Measurements from ENCODE around the gene RAB11A. TPM values are rescaled to one million over a fixed set of nuclear protein-coding genes. Genes with fewer than 3 reads are reported as not detected.
"Not testable (repeated sequence)": the region's sequence is repeated elsewhere in the genome, so short reads cannot be mapped to it uniquely, and the experiment has no call there.

The RAB11A gene
- polyA plus RNA-seq, 1 of the 3 experiments (the other 2 are of a cell fraction) = 352 TPM

- Histone ChIP-seq H3K9ac (no peak overlapping the region), H3K4me3 (ENCODE audit: low read depth in 2 of 2, low read length in 1 of 2) (no peak overlapping the region), H3K4me2 (no peak overlapping the region), H3K9me3 (no peaks in the 10 kb centered on the region), H3K79me2 (ENCODE audit: insufficient read depth) (peaks cover 29% of the 10 kb centered on the region), H3K27ac (ENCODE audit: low read depth in 2 of 2, low read length in 1 of 2) (no peak overlapping the region), H4K20me1 (ENCODE audit: insufficient read depth) (peaks cover 12% of the 10 kb centered on the region), H2AFZ (ENCODE audit: low read depth) (no peak overlapping the region), H3K27me3 (ENCODE audit: insufficient read depth) (no peaks in the 10 kb centered on the region), H3K36me3 (replicated peaks in 1 of 2; ENCODE audit: control insufficient read depth in 1 of 2, insufficient read depth in 2 of 2, low read length in 1 of 2) (no peaks in the 10 kb centered on the region), H3K9me2 (no peaks in the 10 kb centered on the region), H3K4me1 (ENCODE audit: control insufficient read depth in 1 of 2, insufficient read depth in 2 of 2, low read depth in 1 of 2, low read length in 1 of 2) (peaks cover 0 to 5% of the 10 kb centered on the region in 2 experiments; a peak in 2 of 4 replicates), H3F3A (replicated peaks; ENCODE audit: insufficient read depth) (peaks cover 10% of the 10 kb centered on the region)
- ChIA-PET CTCF (interaction anchor here (5.0 kb wide), 1 partner anchor 229 kb away, joined by 23 read pairs; no protein-coding TSS in a partner anchor), POLR2A (no interaction called here)
- 89% methylated on average over 3 of the region's 3 CpGs for WGBS (ENCODE audit: low lambda C conversion rate)
- TF ChIP-seq GATA2 (CRISPR knock-in tag; IDR thresholded peaks at IDR 0.05) (no peak), RCOR1 (IDR thresholded peaks at IDR 0.05; ENCODE audit: low read length) (no peak), EZH2phosphoT487 (IDR thresholded peaks at IDR 0.05; ENCODE audit: borderline replicate concordance, low read depth) (no peak), USF1 (IDR thresholded peaks at IDR 0.05; ENCODE audit: borderline replicate concordance, low read depth) (no peak), RXRA (IDR thresholded peaks at IDR 0.05; ENCODE audit: borderline replicate concordance, low read depth) (no peak), REST (IDR thresholded peaks at IDR 0.05; ENCODE audit: low read depth, low read length) (no peak), EP300 (IDR thresholded peaks at IDR 0.05; ENCODE audit: borderline replicate concordance in 1 of 2, low read depth in 1 of 2, low read length in 1 of 2) (no peak), JUND (IDR thresholded peaks at IDR 0.05) (no peak), MEF2A (IDR thresholded peaks at IDR 0.05; ENCODE audit: borderline replicate concordance, low read depth) (no peak), FOXM1 (IDR thresholded peaks at IDR 0.05; ENCODE audit: low read depth) (no peak), MXI1 (IDR thresholded peaks at IDR 0.05; ENCODE audit: low read depth, low read length) (no peak), TEAD4 (IDR thresholded peaks at IDR 0.05; ENCODE audit: borderline replicate concordance, insufficient read depth) (no peak)
- DNase-seq = no peak
Measured at GRCh38 chr15:65867244-65867643, 2.0 kb upstream of the RAB11A start.

- H4K20me1 ChIP-seq (ENCODE audit: insufficient read depth) = peaks cover 18% of the 10 kb centered on the region
- DNase-seq; H3K27ac ChIP-seq (ENCODE audit: low read depth in 2 of 2, low read length in 1 of 2); H3K9ac ChIP-seq; H3K4me2 ChIP-seq; H3K36me3 ChIP-seq (replicated peaks in 1 of 2; ENCODE audit: control insufficient read depth in 1 of 2, insufficient read depth in 2 of 2, low read length in 1 of 2); H3K4me3 ChIP-seq (ENCODE audit: low read depth in 2 of 2, low read length in 1 of 2); H3K4me1 ChIP-seq (ENCODE audit: control insufficient read depth in 1 of 2, insufficient read depth in 2 of 2, low read depth in 1 of 2, low read length in 1 of 2); H2AFZ ChIP-seq (ENCODE audit: low read depth); POLR2A ChIA-PET; H3K9me2 ChIP-seq; H3K9me3 ChIP-seq; H3K27me3 ChIP-seq (ENCODE audit: insufficient read depth): not testable (repeated sequence)
- CTCF ChIA-PET = interaction anchor here (5.0 kb wide), 1 partner anchor 229 kb away, joined by 23 read pairs; no protein-coding TSS in a partner anchor
- peaks cover 10% of the 10 kb centered on the region for H3F3A ChIP-seq (replicated peaks; ENCODE audit: insufficient read depth)
- 98% methylated on average over 6 of the region's 6 CpGs for WGBS (ENCODE audit: low lambda C conversion rate)
- peaks cover 36% of the 10 kb centered on the region for H3K79me2 ChIP-seq (ENCODE audit: insufficient read depth)
Measured at GRCh38 chr15:65867933-65868332, 1.4 kb upstream of the RAB11A start.
